ENCODE results near the gene GPR18.

GRCh38 chr13:99296398-99296797 lies 38.2 kb upstream of the GPR18 start:
- TF ChIP-seq CTCF (IDR thresholded peaks at IDR 0.05), result no peak
- TF ChIP-seq POLR2A (IDR thresholded peaks at IDR 0.05), result no peak
